HEK293 (cell line): ENCODE measurements around the gene SLC9A9.

Experiments
- KLF9 ChIP-seq: fragments of 450-650 bp; formaldehyde crosslinking; IDR thresholded peaks from 2 replicates; pipeline ENCODE4 v1.5.1; 2016; ENCODE audit warnings: missing biosample characterization, missing genetic modification characterization, low read depth
- SETDB1 ChIP-seq: IDR thresholded peaks from one replicate; pipeline ENCODE4 v1.6.1; 2017; ENCODE audit warnings: mild to moderate bottlenecking, low read length, moderate library complexity, mixed read lengths; ENCODE audit not compliant: insufficient read length
- SP2 ChIP-seq: fragments of 450-650 bp; formaldehyde crosslinking; IDR thresholded peaks from 2 replicates; pipeline ENCODE4 v1.5.1; 2016; ENCODE audit warnings: missing biosample characterization, missing genetic modification characterization
- ZBTB17 ChIP-seq: fragments of 450-650 bp; formaldehyde crosslinking; IDR thresholded peaks from 2 replicates; pipeline ENCODE4 v1.5.1; 2016; ENCODE audit warnings: missing biosample characterization, missing genetic modification characterization
- ZBTB26 ChIP-seq: fragments of 450-650 bp; formaldehyde crosslinking; optimal IDR thresholded peaks from 2 replicates; pipeline ENCODE3; 2016; ENCODE audit warnings: missing biosample characterization, mild to moderate bottlenecking, missing genetic modification characterization
- ZNF24 ChIP-seq: fragments of 450-650 bp; formaldehyde crosslinking; IDR thresholded peaks from 2 replicates; pipeline ENCODE4 v1.5.1; 2016; ENCODE audit warnings: missing biosample characterization, missing genetic modification characterization
- ZNF292 ChIP-seq: fragments of 450-650 bp; formaldehyde crosslinking; IDR thresholded peaks from 2 replicates; pipeline ENCODE4 v1.5.1; 2016; ENCODE audit warnings: low read depth, missing biosample characterization, missing genetic modification characterization, borderline replicate concordance
- ZNF596 ChIP-seq: fragments of 450-650 bp; IDR thresholded peaks from 2 replicates; pipeline ENCODE4 v1.5.0; 2018; ENCODE audit warnings: missing biosample characterization, mild to moderate bottlenecking, missing genetic modification characterization, moderate library complexity
- ZNF660 ChIP-seq: fragments of 450-650 bp; IDR thresholded peaks from 2 replicates; pipeline ENCODE4 v1.5.1; 2018; ENCODE audit warnings: missing biosample characterization, mild to moderate bottlenecking, missing genetic modification characterization
- ZXDB ChIP-seq: fragments of 450-650 bp; formaldehyde crosslinking; IDR thresholded peaks from 2 replicates; pipeline ENCODE4 v1.5.1; 2016; ENCODE audit warnings: missing biosample characterization, missing genetic modification characterization
- TF ChIP-seq, protein P1 (sequence below): fragments of 450-650 bp; formaldehyde crosslinking; IDR thresholded peaks from 2 replicates; pipeline ENCODE4 v1.5.1; 2016; ENCODE audit warnings: missing biosample characterization, missing genetic modification characterization
- TF ChIP-seq, protein P2 (sequence below): IDR thresholded peaks from 2 replicates; pipeline ENCODE4 v1.6.1; 2011; ENCODE audit warnings: mild to moderate bottlenecking, low read depth, low read length, borderline replicate concordance

GRCh38 chr3:143529018-143529478 lies 319.2 kb downstream of the SLC9A9 start:
- TF ChIP-seq SETDB1 (no peak), ZBTB26 (no peak), ZNF292 (tag by site-specific recombination) (no peak), ZXDB (tag by site-specific recombination) (no peak), SP2 (tag by site-specific recombination) (no peak), ZNF24 (tag by site-specific recombination) (no peak), ZNF660 (no peak), ZNF596 (tag by site-specific recombination) (no peak), ZBTB17 (tag by site-specific recombination) (no peak), KLF9 (tag by site-specific recombination) (no peak)
- TF ChIP-seq, protein P1, sequence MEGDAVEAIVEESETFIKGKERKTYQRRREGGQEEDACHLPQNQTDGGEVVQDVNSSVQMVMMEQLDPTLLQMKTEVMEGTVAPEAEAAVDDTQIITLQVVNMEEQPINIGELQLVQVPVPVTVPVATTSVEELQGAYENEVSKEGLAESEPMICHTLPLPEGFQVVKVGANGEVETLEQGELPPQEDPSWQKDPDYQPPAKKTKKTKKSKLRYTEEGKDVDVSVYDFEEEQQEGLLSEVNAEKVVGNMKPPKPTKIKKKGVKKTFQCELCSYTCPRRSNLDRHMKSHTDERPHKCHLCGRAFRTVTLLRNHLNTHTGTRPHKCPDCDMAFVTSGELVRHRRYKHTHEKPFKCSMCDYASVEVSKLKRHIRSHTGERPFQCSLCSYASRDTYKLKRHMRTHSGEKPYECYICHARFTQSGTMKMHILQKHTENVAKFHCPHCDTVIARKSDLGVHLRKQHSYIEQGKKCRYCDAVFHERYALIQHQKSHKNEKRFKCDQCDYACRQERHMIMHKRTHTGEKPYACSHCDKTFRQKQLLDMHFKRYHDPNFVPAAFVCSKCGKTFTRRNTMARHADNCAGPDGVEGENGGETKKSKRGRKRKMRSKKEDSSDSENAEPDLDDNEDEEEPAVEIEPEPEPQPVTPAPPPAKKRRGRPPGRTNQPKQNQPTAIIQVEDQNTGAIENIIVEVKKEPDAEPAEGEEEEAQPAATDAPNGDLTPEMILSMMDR (tag by site-specific recombination) = no peak
- TF ChIP-seq, protein P2, sequence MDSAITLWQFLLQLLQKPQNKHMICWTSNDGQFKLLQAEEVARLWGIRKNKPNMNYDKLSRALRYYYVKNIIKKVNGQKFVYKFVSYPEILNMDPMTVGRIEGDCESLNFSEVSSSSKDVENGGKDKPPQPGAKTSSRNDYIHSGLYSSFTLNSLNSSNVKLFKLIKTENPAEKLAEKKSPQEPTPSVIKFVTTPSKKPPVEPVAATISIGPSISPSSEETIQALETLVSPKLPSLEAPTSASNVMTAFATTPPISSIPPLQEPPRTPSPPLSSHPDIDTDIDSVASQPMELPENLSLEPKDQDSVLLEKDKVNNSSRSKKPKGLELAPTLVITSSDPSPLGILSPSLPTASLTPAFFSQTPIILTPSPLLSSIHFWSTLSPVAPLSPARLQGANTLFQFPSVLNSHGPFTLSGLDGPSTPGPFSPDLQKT = no peak
